Neural cell (in vitro differentiated cells): ENCODE measurements around the gene TMCC1. TPM values are rescaled to one million over a fixed set of nuclear protein-coding genes. Genes with fewer than 3 reads are reported as not detected.

Source experiments
- H2AFZ ChIP-seq: fragments of 200-600, 300-800 bp; sonication (generic), shearing (Covaris generic); 2 replicates; pipeline ENCODE4 v1.6.0; 2014; ENCODE audit warnings: low read depth, mild to moderate bottlenecking, antibody characterized with exemption, low read length, moderate library complexity
- H3F3A ChIP-seq: fragments of 200-600 bp; shearing (Covaris generic); 2 replicates; pipeline ENCODE4 v1.6.1; 2016; ENCODE audit warnings: mild to moderate bottlenecking, moderate library complexity, mixed read lengths, antibody characterized with exemption, low read length; ENCODE audit not compliant: insufficient read depth, poor library complexity, severe bottlenecking
- H3K27ac ChIP-seq: fragments of 200-600, 300-800 bp; sonication (generic), shearing (Covaris generic); 2 replicates; pipeline ENCODE4 v1.5.1; 2014; ENCODE audit warnings: mild to moderate bottlenecking, low read length, moderate library complexity
- H3K27me3 ChIP-seq: fragments of 300-800, 200-600 bp; sonication (generic), shearing (Covaris generic); 2 replicates; pipeline ENCODE4 v1.6.0; 2014; ENCODE audit warnings: mild to moderate bottlenecking, low read depth, low read length, moderate library complexity; ENCODE audit not compliant: insufficient read depth
- H3K36me3 ChIP-seq: fragments of 300-800, 200-600 bp; sonication (generic), shearing (Covaris generic); 2 replicates; pipeline ENCODE4 v1.5.1; 2014; ENCODE audit warnings: mild to moderate bottlenecking, antibody characterized with exemption, low read length, moderate library complexity; ENCODE audit not compliant: insufficient read depth
- H3K4me2 ChIP-seq: fragments of 300-800, 200-600 bp; sonication (generic), shearing (Covaris generic); 2 replicates; pipeline ENCODE4 v1.6.0; 2014; ENCODE audit warnings: mild to moderate bottlenecking, low read length
- H3K4me3 ChIP-seq: fragments of 300-800, 200-600 bp; sonication (generic), shearing (Covaris generic); 2 replicates; pipeline ENCODE4 v1.5.1; 2014; ENCODE audit warnings: mild to moderate bottlenecking, low read length, moderate library complexity
- H3K79me2 ChIP-seq: fragments of 200-600 bp; shearing (Covaris generic); replicated peaks from 2 replicates; pipeline ENCODE4 v1.6.0; 2014; ENCODE audit warnings: mild to moderate bottlenecking, low read length, moderate library complexity; ENCODE audit not compliant: insufficient read depth
- H3K9ac ChIP-seq: fragments of 300-800, 200-600 bp; sonication (generic), shearing (Covaris generic); 2 replicates; pipeline ENCODE4 v1.6.1; 2016; ENCODE audit warnings: mild to moderate bottlenecking, low read length, mixed read lengths
- H3K9me2 ChIP-seq: fragments of 200-600 bp; shearing (Covaris generic); 2 replicates; pipeline ENCODE4 v1.6.1; 2016; ENCODE audit warnings: mild to moderate bottlenecking, low read length, mixed read lengths; ENCODE audit not compliant: insufficient read depth
- H3K9me3 ChIP-seq: fragments of 200-600, 300-800 bp; sonication (generic), shearing (Covaris generic); 2 replicates; pipeline ENCODE4 v1.6.1; 2016; ENCODE audit warnings: mild to moderate bottlenecking, mixed run types, low read length, moderate library complexity, mixed read lengths
- H4K20me1 ChIP-seq: fragments of 200-600 bp; shearing (Covaris generic); 2 replicates; pipeline ENCODE4 v1.6.1; 2016; ENCODE audit warnings: mild to moderate bottlenecking, mixed run types; ENCODE audit not compliant: insufficient read depth
- CTCF ChIP-seq: fragments of 450-650 bp; IDR thresholded peaks from 2 replicates; pipeline ENCODE4 v1.5.1; 2014; ENCODE audit warnings: antibody characterized with exemption, mild to moderate bottlenecking, moderate library complexity; ENCODE audit not compliant: poor library complexity, severe bottlenecking
- EP300 ChIP-seq: fragments of 450-650 bp; conservative IDR thresholded peaks from 2 replicates; pipeline ENCODE4 v1.6.1; 2014; ENCODE audit warnings: antibody characterized with exemption, mild to moderate bottlenecking, moderate library complexity; ENCODE audit not compliant: poor library complexity, severe bottlenecking
- EZH2 ChIP-seq: fragments of 200-600, 300-800 bp; shearing (Covaris generic), sonication (generic); IDR thresholded peaks from 2 replicates; pipeline ENCODE4 v1.6.1; 2014; ENCODE audit warnings: antibody characterized with exemption, low read length, borderline replicate concordance, mild to moderate bottlenecking; ENCODE audit not compliant: insufficient read depth, poor library complexity, severe bottlenecking
- MXI1 ChIP-seq: fragments of 450-650 bp; conservative IDR thresholded peaks from 2 replicates; pipeline ENCODE4 v1.6.1; 2014; ENCODE audit warnings: antibody characterized with exemption, mild to moderate bottlenecking; ENCODE audit not compliant: poor library complexity, severe bottlenecking
- POLR2AphosphoS5 ChIP-seq: IDR thresholded peaks from 2 replicates; pipeline ENCODE4 v1.6.1; 2012
- RAD21 ChIP-seq: fragments of 450-650 bp; conservative IDR thresholded peaks from 2 replicates; pipeline ENCODE4 v1.6.1; 2014; ENCODE audit warnings: antibody characterized with exemption, mild to moderate bottlenecking, moderate library complexity
- REST ChIP-seq: IDR thresholded peaks from 2 replicates; pipeline ENCODE4 v1.6.1; 2012; ENCODE audit warnings: borderline replicate concordance
- SMC3 ChIP-seq: fragments of 450-650 bp; conservative IDR thresholded peaks from 2 replicates; pipeline ENCODE4 v1.6.1; 2014; ENCODE audit warnings: antibody characterized with exemption, mild to moderate bottlenecking, moderate library complexity; ENCODE audit not compliant: poor library complexity
- TAF1 ChIP-seq: IDR thresholded peaks from 2 replicates; pipeline ENCODE4 v1.6.1; 2012; ENCODE audit warnings: low read depth
- polyA plus RNA-seq: library from polyadenylated mRNA; depleted of rRNA; stranded (reverse); fragments of >200 nt; gene quantifications from 2 replicates; pipeline ENCODE4 v1.2.3, GENCODE V29; 2014

The TMCC1 gene
- polyA plus RNA-seq, 1 donor from 2014 or later = 25.0 TPM

- Histone ChIP-seq H3K9ac (no peak overlapping the region), H3K9me3 (no peaks in the 10 kb centered on the region), H3K4me3 (no peak overlapping the region), H3K9me2 (no peaks in the 10 kb centered on the region), H3K79me2 (no peaks in the 10 kb centered on the region), H3K36me3 (no peaks in the 10 kb centered on the region), H2AFZ (no peak overlapping the region), H3K27me3 (peaks cover 14% of the 10 kb centered on the region), H3K27ac (no peak overlapping the region), H4K20me1 (no peaks in the 10 kb centered on the region), H3K4me2 (no peak overlapping the region), H3F3A (no peaks in the 10 kb centered on the region)
- TF ChIP-seq TAF1 (no peak), RAD21 (no peak), SMC3 (no peak), REST (no peak), EP300 (no peak), EZH2 (no peak), MXI1 (no peak), POLR2AphosphoS5 (no peak), CTCF (no peak)
These were observed 270.6 kb downstream of the TMCC1 start for GRCh38 chr3:129622933-129623332.

GRCh38 chr3:129622226-129622874, 271.2 kb downstream of the TMCC1 start:
- no peak for TF ChIP-seq REST
- no peak for TF ChIP-seq MXI1
- TF ChIP-seq EP300 = no peak
- no peak for TF ChIP-seq POLR2AphosphoS5
- TF ChIP-seq CTCF = no peak
- TF ChIP-seq EZH2 = no peak
- TF ChIP-seq TAF1 = no peak
- no peak for TF ChIP-seq SMC3
- no peak for TF ChIP-seq RAD21
- Histone ChIP-seq H2AFZ (no peak overlapping the region), H3K36me3 (no peaks in the 10 kb centered on the region), H3K9ac (no peak overlapping the region), H4K20me1 (no peaks in the 10 kb centered on the region), H3K27ac (no peak overlapping the region), H3K9me2 (no peaks in the 10 kb centered on the region), H3K79me2 (no peaks in the 10 kb centered on the region), H3K27me3 (peaks cover 10% of the 10 kb centered on the region), H3K4me3 (no peak overlapping the region), H3F3A (no peaks in the 10 kb centered on the region), H3K4me2 (no peak overlapping the region), H3K9me3 (no peaks in the 10 kb centered on the region)
